Skeletal muscle satellite cell (primary cell): ENCODE measurements around the gene MMP24OS.

Source experiments
- H3K27me3 ChIP-seq: 2 replicates; pipeline ENCODE4 v1.7.0; 2013; ENCODE audit warnings: low read length; ENCODE audit not compliant: control insufficient read depth, insufficient read depth
- H3K36me3 ChIP-seq: 2 replicates; pipeline ENCODE4 v1.7.0; 2013; ENCODE audit warnings: mild to moderate bottlenecking, control low read depth, low read length; ENCODE audit not compliant: insufficient read depth
- H3K4me1 ChIP-seq: 2 replicates; pipeline ENCODE4 v1.7.0; 2013; ENCODE audit warnings: low read length; ENCODE audit not compliant: control insufficient read depth, insufficient read depth
- H3K4me2 ChIP-seq: 2 replicates; pipeline ENCODE4 v1.7.0; 2013; ENCODE audit warnings: mild to moderate bottlenecking, low read length
- H3K4me3 ChIP-seq: 2 replicates; pipeline ENCODE4 v1.7.0; 2013; ENCODE audit warnings: low read length
- H3K9ac ChIP-seq: 2 replicates; pipeline ENCODE4 v1.7.0; 2013; ENCODE audit warnings: mild to moderate bottlenecking, low read depth, low read length, moderate library complexity
- H3K9me3 ChIP-seq: replicated peaks from 2 replicates; pipeline ENCODE4 v1.7.0; 2013; ENCODE audit warnings: mild to moderate bottlenecking, control low read depth, low read length

Gene MMP24OS

DNA sequence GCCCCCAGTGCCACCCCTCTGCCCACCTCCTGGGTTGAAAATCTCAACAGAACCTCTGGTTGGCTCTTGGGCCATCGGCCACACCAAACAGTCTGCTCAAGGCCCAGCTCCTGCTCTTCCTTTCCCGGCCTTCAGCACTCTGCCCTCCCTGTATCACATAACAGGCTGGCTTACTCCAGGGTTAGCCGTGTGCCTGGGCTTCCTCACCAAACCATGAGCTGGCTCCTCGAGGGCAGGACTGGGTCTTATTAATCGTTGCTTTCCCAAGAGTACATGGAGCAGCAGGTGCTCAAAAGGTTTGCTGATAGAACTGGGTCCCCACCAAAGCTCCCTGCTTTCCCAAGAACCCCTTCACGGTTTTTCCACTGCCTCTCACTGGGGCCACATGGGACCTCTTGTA, 27.0 kb upstream of the MMP24OS start:
- H3K9ac ChIP-seq, result peak overlapping the region; percentile 81
- no peaks in the 10 kb centered on the region for H3K36me3 ChIP-seq
- peaks cover 88% of the 10 kb centered on the region for H3K4me1 ChIP-seq
- H3K4me2 ChIP-seq, result peak overlapping the region; percentile 29
- H3K27me3 ChIP-seq, result no peaks in the 10 kb centered on the region
- no peaks in the 10 kb centered on the region for H3K9me3 ChIP-seq
- no peak overlapping the region for H3K4me3 ChIP-seq

- Histone ChIP-seq H3K27me3 (no peaks in the 10 kb centered on the region), H3K9ac (peak overlapping the region; percentile 81), H3K4me1 (peaks cover 77% of the 10 kb centered on the region), H3K4me3 (no peak overlapping the region), H3K9me3 (no peaks in the 10 kb centered on the region), H3K4me2 (peak overlapping the region; percentile 42), H3K36me3 (no peaks in the 10 kb centered on the region)
Measured at GRCh38 chr20:35303735-35304491, 26.0 kb upstream of the MMP24OS start.

DNA sequence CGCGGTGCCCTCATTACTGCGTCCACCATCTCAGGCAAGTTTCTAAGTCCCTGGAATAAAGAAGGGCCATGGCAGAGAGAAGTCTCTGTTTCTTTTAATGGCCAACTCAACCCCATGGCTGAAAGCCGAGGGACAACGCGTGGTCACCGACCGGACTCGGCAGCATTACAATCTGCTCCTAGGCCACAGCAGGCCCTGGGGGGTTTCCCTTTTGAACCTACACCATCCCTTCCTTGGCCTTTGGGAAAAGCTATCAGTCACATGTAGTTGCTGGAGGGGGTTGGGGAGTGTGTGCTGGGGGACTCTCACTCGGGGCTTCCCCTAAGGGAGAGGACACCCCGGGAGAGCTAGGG, 25.4 kb upstream of the MMP24OS start:
- peaks cover 72% of the 10 kb centered on the region for H3K4me1 ChIP-seq
- no peaks in the 10 kb centered on the region for H3K36me3 ChIP-seq
- no peaks in the 10 kb centered on the region for H3K9me3 ChIP-seq
- peak overlapping the region; percentile 42 for H3K4me2 ChIP-seq
- no peak overlapping the region for H3K4me3 ChIP-seq
- H3K9ac ChIP-seq, result peak overlapping the region; percentile 72
- no peaks in the 10 kb centered on the region for H3K27me3 ChIP-seq

GRCh38 chr20:35302421-35303335, 24.8 kb upstream of the MMP24OS start:
- Histone ChIP-seq H3K36me3 (no peaks in the 10 kb centered on the region), H3K4me1 (peaks cover 66% of the 10 kb centered on the region), H3K9ac (peak overlapping the region; percentile 72), H3K4me3 (peak overlapping the region; percentile 17), H3K27me3 (no peaks in the 10 kb centered on the region), H3K9me3 (no peaks in the 10 kb centered on the region), H3K4me2 (peak overlapping the region; percentile 56)

DNA sequence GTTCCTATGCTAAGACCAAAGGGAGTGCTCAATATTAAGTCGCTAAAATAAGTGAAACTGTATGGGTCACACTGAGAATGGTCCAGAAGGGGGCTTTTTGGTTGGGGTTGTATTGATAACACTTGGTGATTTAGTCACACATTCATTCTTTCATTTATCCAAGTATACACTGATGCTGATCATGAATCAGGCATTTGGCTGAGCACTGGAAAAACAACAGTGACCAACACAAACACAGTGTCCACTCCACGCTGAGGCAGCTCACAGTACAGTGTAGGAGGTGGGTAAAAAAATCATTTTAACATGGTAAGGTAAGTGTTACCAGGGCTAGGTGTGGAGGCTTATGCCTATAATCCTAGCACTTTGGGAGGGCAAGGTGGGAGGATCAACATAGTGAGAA, 23.5 kb upstream of the MMP24OS start:
- H3K9ac ChIP-seq, result peak overlapping the region; percentile 50
- peaks cover 63% of the 10 kb centered on the region for H3K4me1 ChIP-seq
- H3K4me3 ChIP-seq, result peak overlapping the region; percentile 17
- no peaks in the 10 kb centered on the region for H3K9me3 ChIP-seq
- H3K36me3 ChIP-seq, result no peaks in the 10 kb centered on the region
- no peaks in the 10 kb centered on the region for H3K27me3 ChIP-seq
- peak overlapping the region; percentile 56 for H3K4me2 ChIP-seq

DNA sequence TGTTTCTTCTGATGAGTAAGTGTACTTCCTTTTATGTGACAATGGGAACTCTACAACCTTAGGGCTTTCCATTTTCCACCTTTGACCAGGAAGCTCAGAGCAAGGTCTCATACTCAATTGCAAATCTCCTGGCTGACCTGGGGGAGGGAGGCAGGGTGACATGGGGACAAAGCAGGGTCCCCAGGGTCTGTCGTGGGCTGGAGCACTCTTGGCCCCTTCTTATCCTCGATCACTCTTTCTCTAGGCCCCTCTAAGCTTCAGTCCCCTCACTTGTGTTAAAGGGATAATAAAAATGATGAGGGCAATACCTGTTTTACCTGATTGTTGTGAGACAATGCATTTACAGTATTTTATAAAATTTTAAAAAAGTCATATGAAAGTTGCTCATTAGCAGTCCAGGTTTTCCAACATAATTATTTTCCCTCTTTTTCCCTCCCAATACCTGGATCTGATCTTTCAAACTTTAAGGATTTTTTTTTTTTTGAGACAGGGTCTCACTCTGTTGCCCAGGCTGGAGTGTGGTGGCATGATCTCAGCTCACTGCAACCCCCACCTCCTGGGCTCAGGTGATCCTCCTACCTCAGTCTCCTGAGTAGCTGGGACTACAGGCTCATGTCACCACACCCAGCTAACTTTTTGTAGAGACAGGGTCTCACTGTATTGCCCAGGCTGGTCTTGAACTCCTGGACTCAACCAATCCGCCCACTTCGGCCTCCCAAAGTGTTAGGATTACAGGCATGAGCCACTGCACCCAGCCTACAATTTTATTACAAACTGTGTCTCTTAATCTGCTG, 22.7 kb upstream of the MMP24OS start:
- Histone ChIP-seq H3K4me3 (no peak overlapping the region), H3K27me3 (no peaks in the 10 kb centered on the region), H3K4me2 (no peak overlapping the region), H3K9ac (no peak overlapping the region), H3K36me3 (no peaks in the 10 kb centered on the region), H3K4me1 (peaks cover 57% of the 10 kb centered on the region), H3K9me3 (no peaks in the 10 kb centered on the region)

DNA sequence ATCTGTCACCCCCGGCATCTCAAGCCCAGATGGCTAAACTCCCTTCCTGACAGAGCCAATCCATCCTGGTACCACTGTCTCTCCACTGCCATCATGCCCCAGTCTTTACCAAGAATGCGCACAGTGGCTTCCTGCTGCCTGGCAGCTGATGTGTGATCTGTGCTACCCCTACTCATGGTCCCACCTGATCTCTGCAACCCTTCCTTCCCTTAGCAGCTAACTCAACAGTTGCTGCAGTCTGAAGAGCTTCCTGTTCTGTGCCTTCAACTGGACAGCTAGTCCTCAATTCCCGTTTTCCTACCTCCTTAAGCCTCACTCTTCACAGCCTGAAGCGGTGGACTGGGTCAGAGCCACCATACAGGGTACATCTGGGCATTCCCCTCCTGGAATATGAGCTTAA, 21.9 kb upstream of the MMP24OS start:
- Histone ChIP-seq H3K36me3 (no peaks in the 10 kb centered on the region), H3K4me3 (no peak overlapping the region), H3K4me2 (no peak overlapping the region), H3K9me3 (no peaks in the 10 kb centered on the region), H3K4me1 (peaks cover 49% of the 10 kb centered on the region), H3K27me3 (no peaks in the 10 kb centered on the region), H3K9ac (no peak overlapping the region)

DNA sequence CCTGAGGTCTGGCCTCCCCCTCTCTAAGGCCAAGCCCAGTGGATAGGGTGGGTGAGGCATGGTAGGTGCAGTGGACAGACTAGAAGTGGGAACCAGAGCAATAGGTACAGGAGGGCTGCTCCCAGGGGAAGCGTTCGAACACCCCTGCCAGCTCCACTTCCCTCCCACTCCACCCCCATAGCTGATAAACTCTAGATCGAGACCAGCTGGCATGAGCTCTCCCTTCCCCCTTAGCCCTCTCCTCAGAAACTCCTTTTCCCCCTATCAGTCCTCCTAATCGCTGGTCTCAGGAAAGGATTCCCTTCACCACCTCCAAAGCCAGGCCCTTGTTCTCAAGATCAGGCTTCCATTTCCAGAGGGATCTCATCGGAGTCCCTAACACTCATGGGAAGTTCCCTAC, 20.3 kb upstream of the MMP24OS start:
- H3K36me3 ChIP-seq, result no peaks in the 10 kb centered on the region
- H3K4me3 ChIP-seq, result no peak overlapping the region
- H3K9ac ChIP-seq, result no peak overlapping the region
- H3K4me1 ChIP-seq, result peaks cover 33% of the 10 kb centered on the region
- H3K9me3 ChIP-seq, result no peaks in the 10 kb centered on the region
- H3K27me3 ChIP-seq, result no peaks in the 10 kb centered on the region
- H3K4me2 ChIP-seq, result no peak overlapping the region

GRCh38 chr20:35297740-35298139, 19.8 kb upstream of the MMP24OS start:
- no peak overlapping the region for H3K9ac ChIP-seq
- H3K27me3 ChIP-seq, result no peaks in the 10 kb centered on the region
- H3K4me2 ChIP-seq, result no peak overlapping the region
- H3K4me3 ChIP-seq, result no peak overlapping the region
- H3K36me3 ChIP-seq, result no peaks in the 10 kb centered on the region
- H3K4me1 ChIP-seq, result peaks cover 28% of the 10 kb centered on the region
- no peaks in the 10 kb centered on the region for H3K9me3 ChIP-seq

DNA sequence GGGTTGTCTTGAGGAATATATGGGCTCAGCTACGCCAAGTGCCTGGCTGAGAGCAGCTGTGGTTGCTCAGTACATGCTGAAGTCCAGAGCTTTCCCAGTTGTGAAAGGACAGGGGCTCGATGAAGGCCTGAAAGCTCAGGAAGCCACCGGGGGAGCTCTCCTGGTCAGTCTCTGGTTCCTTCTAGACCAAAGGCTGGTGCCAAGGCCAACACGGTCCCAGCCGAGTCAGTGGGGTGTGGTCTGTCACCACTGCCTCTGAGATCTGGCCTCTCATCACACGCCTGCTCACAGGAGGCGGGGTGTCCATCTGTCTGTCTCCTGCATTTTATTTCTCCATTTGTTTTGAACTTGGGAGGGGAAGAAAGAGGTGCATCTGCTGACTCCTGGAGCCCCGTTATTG, 19.2 kb upstream of the MMP24OS start:
- no peak overlapping the region for H3K9ac ChIP-seq
- no peaks in the 10 kb centered on the region for H3K9me3 ChIP-seq
- H3K4me2 ChIP-seq, result no peak overlapping the region
- no peaks in the 10 kb centered on the region for H3K36me3 ChIP-seq
- H3K4me3 ChIP-seq, result no peak overlapping the region
- no peaks in the 10 kb centered on the region for H3K27me3 ChIP-seq
- peaks cover 23% of the 10 kb centered on the region for H3K4me1 ChIP-seq

DNA sequence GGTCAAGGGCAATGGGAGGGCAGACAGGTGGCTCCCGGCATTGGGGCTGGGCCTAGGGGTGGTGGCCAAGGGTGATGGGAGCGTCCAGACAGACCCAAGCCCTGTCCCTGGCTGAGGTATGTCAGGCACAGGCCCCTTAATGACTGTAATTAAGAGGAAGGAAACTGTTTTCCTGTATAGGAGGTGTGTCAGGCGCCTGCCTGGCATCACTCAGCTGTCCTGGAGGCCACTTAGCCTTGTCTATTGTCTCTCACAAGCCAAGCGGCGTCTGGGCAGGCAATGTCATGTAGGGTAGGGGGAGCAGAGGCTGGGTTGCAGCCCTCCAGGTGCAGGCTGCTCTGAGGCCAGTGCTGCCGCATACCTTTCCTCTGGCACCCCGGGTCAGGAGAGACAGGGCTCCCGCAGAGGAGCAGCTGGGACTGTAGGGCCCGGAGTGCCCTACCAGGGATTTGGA, 18.2 kb upstream of the MMP24OS start:
- no peaks in the 10 kb centered on the region for H3K27me3 ChIP-seq
- peaks cover 12% of the 10 kb centered on the region for H3K4me1 ChIP-seq
- H3K36me3 ChIP-seq, result no peaks in the 10 kb centered on the region
- no peak overlapping the region for H3K4me2 ChIP-seq
- no peak overlapping the region for H3K4me3 ChIP-seq
- H3K9me3 ChIP-seq, result no peaks in the 10 kb centered on the region
- H3K9ac ChIP-seq, result no peak overlapping the region
